Measurements from ENCODE around the gene SKAP1. TPM values are rescaled to one million over a fixed set of nuclear protein-coding genes. Genes with fewer than 3 reads are reported as not detected.

Gene SKAP1
- total RNA-seq, 1 donor from 2014 or later = not detected

DNA sequence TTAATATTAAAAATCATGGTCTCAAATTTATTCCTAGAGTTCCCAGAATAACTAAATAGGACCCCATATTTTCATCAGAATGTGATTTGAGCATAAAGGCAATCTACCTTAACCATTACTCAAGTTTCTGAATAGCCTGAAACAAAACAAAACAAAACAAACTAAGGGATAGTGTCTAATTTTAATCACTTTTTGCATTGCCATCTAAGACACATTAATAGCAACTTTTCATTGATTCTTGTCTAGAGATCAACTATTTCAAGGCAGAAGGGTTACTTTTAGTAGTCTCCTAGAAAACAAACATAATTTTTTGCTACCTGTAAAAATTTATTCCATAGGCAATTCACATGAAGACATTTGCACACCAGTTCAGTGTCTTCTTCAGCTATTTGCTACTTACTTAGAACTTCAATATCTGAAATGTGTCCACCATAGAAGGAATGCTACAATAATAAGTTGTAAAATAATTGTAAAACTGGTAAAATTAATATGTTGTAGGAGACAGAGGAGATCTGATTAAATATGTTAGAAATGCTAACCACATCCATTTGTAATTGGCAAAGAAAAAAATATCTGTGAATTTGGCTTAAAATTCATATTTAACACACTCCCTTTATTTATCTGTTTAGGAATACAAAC lies 94.7 kb downstream of the SKAP1 start:
- no peak for DNase-seq
- TF ChIP-seq, protein P1, sequence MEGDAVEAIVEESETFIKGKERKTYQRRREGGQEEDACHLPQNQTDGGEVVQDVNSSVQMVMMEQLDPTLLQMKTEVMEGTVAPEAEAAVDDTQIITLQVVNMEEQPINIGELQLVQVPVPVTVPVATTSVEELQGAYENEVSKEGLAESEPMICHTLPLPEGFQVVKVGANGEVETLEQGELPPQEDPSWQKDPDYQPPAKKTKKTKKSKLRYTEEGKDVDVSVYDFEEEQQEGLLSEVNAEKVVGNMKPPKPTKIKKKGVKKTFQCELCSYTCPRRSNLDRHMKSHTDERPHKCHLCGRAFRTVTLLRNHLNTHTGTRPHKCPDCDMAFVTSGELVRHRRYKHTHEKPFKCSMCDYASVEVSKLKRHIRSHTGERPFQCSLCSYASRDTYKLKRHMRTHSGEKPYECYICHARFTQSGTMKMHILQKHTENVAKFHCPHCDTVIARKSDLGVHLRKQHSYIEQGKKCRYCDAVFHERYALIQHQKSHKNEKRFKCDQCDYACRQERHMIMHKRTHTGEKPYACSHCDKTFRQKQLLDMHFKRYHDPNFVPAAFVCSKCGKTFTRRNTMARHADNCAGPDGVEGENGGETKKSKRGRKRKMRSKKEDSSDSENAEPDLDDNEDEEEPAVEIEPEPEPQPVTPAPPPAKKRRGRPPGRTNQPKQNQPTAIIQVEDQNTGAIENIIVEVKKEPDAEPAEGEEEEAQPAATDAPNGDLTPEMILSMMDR (IDR thresholded peaks at IDR 0.05; ENCODE audit: partially characterized antibody, unreplicated experiment) = no peak
- no peak overlapping the region for H3K4me3 Mint-ChIP-seq (ENCODE audit: unreplicated experiment)
- no peaks in the 10 kb centered on the region for H3K4me1 Mint-ChIP-seq (ENCODE audit: low read depth, unreplicated experiment)
- H3K27me3 Mint-ChIP-seq (ENCODE audit: unreplicated experiment) = no peaks in the 10 kb centered on the region
- H3K27ac Mint-ChIP-seq (ENCODE audit: unreplicated experiment) = no peak overlapping the region
- no peaks in the 10 kb centered on the region for H3K36me3 Mint-ChIP-seq (ENCODE audit: unreplicated experiment)
- no peaks in the 10 kb centered on the region for H3K9me3 Mint-ChIP-seq (ENCODE audit: unreplicated experiment)

DNA sequence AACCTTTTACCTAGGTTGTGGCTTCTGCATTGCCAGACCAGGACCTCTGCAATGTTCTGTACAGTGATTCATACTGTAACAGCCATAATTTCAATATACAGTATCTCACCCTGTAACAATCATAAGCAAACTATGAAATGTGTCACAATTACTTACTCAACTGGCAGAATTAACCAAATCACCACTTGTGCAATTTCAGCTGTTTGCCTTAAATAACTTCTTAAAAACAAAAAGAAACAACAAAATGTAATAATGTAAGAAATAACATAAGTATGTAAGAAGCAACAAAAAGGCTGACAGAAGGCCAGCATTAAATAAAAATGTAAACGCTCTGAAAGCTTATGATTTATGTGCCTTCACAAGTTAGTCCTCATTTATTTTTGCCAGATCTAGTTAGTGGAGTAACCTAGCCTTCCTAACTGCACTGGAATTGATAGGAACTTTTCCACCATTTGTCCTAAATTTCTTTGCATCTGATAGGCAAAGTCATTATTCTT lies 96.9 kb downstream of the SKAP1 start:
- Mint-ChIP-seq H3K4me1 (ENCODE audit: low read depth, unreplicated experiment) (no peaks in the 10 kb centered on the region), H3K27ac (ENCODE audit: unreplicated experiment) (no peak overlapping the region), H3K27me3 (ENCODE audit: unreplicated experiment) (no peaks in the 10 kb centered on the region), H3K36me3 (ENCODE audit: unreplicated experiment) (no peaks in the 10 kb centered on the region), H3K9me3 (ENCODE audit: unreplicated experiment) (no peaks in the 10 kb centered on the region), H3K4me3 (ENCODE audit: unreplicated experiment) (no peak overlapping the region)
- no peak for DNase-seq
- TF ChIP-seq, protein P1 (IDR thresholded peaks at IDR 0.05; ENCODE audit: partially characterized antibody, unreplicated experiment) = no peak

DNA sequence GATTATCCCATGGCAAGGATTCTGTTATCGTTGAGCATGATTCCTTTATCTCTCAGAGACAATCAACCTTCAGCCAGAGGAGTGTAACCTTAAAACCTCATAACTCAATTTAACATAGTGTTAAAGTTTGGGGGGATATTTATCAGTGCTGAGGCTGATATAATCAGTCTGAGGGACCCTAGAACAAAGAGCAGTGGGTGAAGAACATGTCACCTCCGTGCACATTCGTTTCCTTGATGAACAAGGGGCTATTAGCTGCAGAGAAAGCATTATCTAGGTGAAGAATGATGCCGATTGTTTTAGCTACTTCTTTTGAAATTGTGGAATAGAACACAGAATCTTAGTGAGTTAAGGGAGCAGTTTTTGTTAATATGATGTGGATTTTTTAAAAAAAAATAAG lies 99.1 kb downstream of the SKAP1 start:
- Mint-ChIP-seq H3K4me3 (ENCODE audit: unreplicated experiment) (no peak overlapping the region), H3K4me1 (ENCODE audit: low read depth, unreplicated experiment) (no peaks in the 10 kb centered on the region), H3K36me3 (ENCODE audit: unreplicated experiment) (no peaks in the 10 kb centered on the region), H3K27ac (ENCODE audit: unreplicated experiment) (no peak overlapping the region), H3K27me3 (ENCODE audit: unreplicated experiment) (no peaks in the 10 kb centered on the region), H3K9me3 (ENCODE audit: unreplicated experiment) (no peaks in the 10 kb centered on the region)
- TF ChIP-seq, protein P1 (IDR thresholded peaks at IDR 0.05; ENCODE audit: partially characterized antibody, unreplicated experiment) = no peak
- no peak for DNase-seq

DNA sequence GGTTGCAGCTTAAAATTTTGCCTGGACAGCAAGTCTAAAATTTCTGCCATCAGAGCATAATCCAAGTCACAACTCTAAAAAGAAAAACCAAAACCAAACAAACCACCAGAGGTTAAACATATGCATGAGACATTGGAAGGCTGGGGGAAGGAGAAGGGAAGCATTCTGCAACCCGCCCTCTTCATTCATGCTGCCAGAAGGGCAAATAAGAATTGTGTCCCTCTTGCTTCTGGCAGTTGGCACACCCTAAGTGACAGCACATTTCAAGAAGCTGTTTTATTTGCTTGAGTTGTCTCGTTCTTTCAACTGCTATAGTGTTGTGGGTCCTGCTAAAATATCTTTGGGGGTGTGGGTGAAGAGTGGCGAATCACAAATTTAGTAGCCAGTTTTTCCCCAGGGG lies 99.6 kb downstream of the SKAP1 start:
- no peak overlapping the region for H3K4me3 Mint-ChIP-seq (ENCODE audit: unreplicated experiment)
- no peaks in the 10 kb centered on the region for H3K4me1 Mint-ChIP-seq (ENCODE audit: low read depth, unreplicated experiment)
- TF ChIP-seq, protein P1 (IDR thresholded peaks at IDR 0.05; ENCODE audit: partially characterized antibody, unreplicated experiment) = no peak
- H3K9me3 Mint-ChIP-seq (ENCODE audit: unreplicated experiment) = no peaks in the 10 kb centered on the region
- no peaks in the 10 kb centered on the region for H3K27me3 Mint-ChIP-seq (ENCODE audit: unreplicated experiment)
- no peaks in the 10 kb centered on the region for H3K36me3 Mint-ChIP-seq (ENCODE audit: unreplicated experiment)
- no peak overlapping the region for H3K27ac Mint-ChIP-seq (ENCODE audit: unreplicated experiment)
- no peak for DNase-seq

DNA sequence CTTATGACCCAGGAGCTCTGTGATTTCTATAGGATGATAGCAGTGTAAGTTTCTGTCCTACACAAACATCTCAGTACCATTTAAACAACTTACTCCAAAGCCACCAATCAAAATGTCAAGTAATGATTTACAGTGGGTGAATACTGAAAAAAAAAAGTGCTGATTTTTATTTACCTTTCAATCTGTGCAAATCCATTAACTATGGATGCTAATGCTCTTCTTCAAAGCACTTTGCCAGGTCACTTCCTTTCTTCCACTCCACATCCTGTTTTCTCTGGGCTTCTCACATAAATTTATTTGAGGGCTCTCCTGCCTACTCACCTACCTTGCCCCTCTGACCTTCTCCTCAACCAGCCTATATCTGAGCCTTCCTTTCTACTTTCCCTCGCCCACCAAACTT lies 101.6 kb downstream of the SKAP1 start:
- TF ChIP-seq, protein P1 (IDR thresholded peaks at IDR 0.05; ENCODE audit: partially characterized antibody, unreplicated experiment) = no peak
- Mint-ChIP-seq H3K4me3 (ENCODE audit: unreplicated experiment) (no peak overlapping the region), H3K27ac (ENCODE audit: unreplicated experiment) (no peak overlapping the region), H3K36me3 (ENCODE audit: unreplicated experiment) (no peaks in the 10 kb centered on the region), H3K27me3 (ENCODE audit: unreplicated experiment) (no peaks in the 10 kb centered on the region), H3K4me1 (ENCODE audit: low read depth, unreplicated experiment) (no peaks in the 10 kb centered on the region), H3K9me3 (ENCODE audit: unreplicated experiment) (no peaks in the 10 kb centered on the region)
- DNase-seq = no peak
